ENCODE data around the gene PLET1.

The PLET1 gene, protein sequence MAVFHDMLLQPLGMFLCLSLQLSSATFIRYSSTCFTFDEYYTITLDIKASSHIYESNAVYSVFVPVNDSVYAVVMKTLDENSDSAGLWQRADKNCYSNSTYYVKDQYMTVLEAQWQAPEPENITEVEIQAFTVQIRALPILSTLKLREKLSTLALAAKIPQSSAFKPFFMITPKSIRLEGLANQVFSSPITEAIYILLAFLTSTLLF
- long read RNA-seq, result 0 reads

DNA sequence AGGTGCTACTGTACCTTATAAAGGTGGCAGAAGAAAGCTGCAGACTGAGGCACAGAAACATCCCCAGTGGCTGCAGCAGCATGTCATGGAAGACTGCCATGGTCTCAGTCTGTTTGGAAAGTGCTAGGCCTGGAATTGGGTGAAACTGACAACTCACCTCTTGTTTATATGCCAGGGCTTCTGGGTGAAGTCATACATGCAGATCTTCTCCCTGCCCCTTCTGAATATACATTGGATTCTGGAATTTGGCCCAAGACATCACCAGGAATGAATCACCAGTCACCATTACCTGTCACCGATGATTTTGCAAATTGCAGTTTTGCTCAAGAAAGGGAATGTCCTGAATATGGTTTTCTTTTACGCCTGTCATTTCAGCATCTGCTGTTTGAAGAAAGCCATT is at the start of gene PLET1:
PLET1 (minus strand) TSS at position 371 of the 400 bp plus-strand sequence; CDS start at position 100, 271 bp downstream.
- no peak for DNase-seq (ENCODE audit: low read depth in 1 of 2, low spot score in 1 of 2)
- no peaks in the 10 kb centered on the region for H3K27me3 ChIP-seq (ENCODE audit: insufficient read depth, poor library complexity, severe bottlenecking)
- TF ChIP-seq SPI1 (IDR thresholded peaks at IDR 0.05; ENCODE audit: borderline replicate concordance, low read depth), result no peak
- TF ChIP-seq GABPA (IDR thresholded peaks at IDR 0.05; ENCODE audit: low read depth), result no peak
- no peak for TF ChIP-seq POLR2AphosphoS5 (IDR thresholded peaks at IDR 0.05; ENCODE audit: low read depth)
- TF ChIP-seq, protein P1, sequence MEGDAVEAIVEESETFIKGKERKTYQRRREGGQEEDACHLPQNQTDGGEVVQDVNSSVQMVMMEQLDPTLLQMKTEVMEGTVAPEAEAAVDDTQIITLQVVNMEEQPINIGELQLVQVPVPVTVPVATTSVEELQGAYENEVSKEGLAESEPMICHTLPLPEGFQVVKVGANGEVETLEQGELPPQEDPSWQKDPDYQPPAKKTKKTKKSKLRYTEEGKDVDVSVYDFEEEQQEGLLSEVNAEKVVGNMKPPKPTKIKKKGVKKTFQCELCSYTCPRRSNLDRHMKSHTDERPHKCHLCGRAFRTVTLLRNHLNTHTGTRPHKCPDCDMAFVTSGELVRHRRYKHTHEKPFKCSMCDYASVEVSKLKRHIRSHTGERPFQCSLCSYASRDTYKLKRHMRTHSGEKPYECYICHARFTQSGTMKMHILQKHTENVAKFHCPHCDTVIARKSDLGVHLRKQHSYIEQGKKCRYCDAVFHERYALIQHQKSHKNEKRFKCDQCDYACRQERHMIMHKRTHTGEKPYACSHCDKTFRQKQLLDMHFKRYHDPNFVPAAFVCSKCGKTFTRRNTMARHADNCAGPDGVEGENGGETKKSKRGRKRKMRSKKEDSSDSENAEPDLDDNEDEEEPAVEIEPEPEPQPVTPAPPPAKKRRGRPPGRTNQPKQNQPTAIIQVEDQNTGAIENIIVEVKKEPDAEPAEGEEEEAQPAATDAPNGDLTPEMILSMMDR (IDR thresholded peaks at IDR 0.05; ENCODE audit: insufficient read depth, low read length), result no peak
- TF ChIP-seq, protein P2, sequence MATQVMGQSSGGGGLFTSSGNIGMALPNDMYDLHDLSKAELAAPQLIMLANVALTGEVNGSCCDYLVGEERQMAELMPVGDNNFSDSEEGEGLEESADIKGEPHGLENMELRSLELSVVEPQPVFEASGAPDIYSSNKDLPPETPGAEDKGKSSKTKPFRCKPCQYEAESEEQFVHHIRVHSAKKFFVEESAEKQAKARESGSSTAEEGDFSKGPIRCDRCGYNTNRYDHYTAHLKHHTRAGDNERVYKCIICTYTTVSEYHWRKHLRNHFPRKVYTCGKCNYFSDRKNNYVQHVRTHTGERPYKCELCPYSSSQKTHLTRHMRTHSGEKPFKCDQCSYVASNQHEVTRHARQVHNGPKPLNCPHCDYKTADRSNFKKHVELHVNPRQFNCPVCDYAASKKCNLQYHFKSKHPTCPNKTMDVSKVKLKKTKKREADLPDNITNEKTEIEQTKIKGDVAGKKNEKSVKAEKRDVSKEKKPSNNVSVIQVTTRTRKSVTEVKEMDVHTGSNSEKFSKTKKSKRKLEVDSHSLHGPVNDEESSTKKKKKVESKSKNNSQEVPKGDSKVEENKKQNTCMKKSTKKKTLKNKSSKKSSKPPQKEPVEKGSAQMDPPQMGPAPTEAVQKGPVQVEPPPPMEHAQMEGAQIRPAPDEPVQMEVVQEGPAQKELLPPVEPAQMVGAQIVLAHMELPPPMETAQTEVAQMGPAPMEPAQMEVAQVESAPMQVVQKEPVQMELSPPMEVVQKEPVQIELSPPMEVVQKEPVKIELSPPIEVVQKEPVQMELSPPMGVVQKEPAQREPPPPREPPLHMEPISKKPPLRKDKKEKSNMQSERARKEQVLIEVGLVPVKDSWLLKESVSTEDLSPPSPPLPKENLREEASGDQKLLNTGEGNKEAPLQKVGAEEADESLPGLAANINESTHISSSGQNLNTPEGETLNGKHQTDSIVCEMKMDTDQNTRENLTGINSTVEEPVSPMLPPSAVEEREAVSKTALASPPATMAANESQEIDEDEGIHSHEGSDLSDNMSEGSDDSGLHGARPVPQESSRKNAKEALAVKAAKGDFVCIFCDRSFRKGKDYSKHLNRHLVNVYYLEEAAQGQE (IDR thresholded peaks at IDR 0.05; ENCODE audit: insufficient replicate concordance, low read depth), result no peak
- no peak within 1 kb of the TSS for H3K27ac ChIP-seq (replicated peaks)
- no peak within 1 kb of the TSS for H3K4me3 ChIP-seq (replicated peaks; ENCODE audit: insufficient read depth, low read length)

DNA sequence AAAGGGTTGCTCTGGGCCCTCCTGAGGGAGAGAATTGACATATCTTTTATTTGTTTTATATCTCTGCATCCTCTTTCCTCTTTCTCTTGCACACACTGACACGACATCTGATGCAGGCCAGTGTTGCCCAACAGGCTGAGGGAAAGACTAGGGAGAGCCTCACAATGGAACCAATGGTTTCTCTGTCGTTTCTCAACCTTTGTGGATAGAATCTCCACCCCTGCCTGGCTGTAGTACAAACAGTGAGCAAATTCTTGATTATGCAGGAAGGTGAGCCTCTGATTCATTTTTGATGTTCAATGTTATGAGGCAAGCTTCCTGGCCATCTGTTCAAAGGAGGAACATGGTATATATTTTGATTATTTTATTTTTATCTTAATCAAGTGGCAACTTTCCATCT is 49.8 kb upstream of the PLET1 start:
- H3K27me3 ChIP-seq (ENCODE audit: insufficient read depth, poor library complexity, severe bottlenecking), result no peaks in the 10 kb centered on the region
- peak; percentile 88 to 95 for DNase-seq (ENCODE audit: low read depth in 1 of 2, low spot score in 1 of 2)
- H3K4me3 ChIP-seq (replicated peaks; ENCODE audit: insufficient read depth, low read length), result no peak overlapping the region
- peak; percentile 44; the same call in 1 of the 2 replicates for TF ChIP-seq POLR2AphosphoS5 (IDR thresholded peaks at IDR 0.05; ENCODE audit: low read depth)
- TF ChIP-seq, protein P2 (IDR thresholded peaks at IDR 0.05; ENCODE audit: insufficient replicate concordance, low read depth), result no peak
- TF ChIP-seq, protein P1 (IDR thresholded peaks at IDR 0.05; ENCODE audit: insufficient read depth, low read length), result no peak
- H3K27ac ChIP-seq (replicated peaks), result peak overlapping the region; percentile 11; the same call in 1 of the 2 replicates

DNA sequence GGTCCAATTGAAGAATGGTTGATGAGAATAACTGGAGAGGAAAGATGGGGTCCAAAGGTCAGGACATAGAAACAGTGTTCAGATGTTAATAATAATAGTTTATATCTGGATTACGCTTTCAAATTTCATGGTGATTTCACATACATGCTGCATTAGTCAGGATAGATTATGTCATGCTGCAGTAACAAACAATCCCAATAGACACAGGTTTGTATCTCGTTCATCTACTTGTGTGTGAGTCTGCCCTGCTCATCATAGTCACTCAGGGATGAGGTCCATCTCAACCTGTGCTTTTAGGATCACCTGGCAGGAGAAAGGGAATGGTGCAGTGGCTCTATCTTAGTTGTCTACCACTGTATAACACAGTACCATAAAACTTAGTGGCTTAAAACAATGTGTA is 48.0 kb upstream of the PLET1 start:
- H3K27ac ChIP-seq (replicated peaks), result no peak overlapping the region
- H3K4me3 ChIP-seq (replicated peaks; ENCODE audit: insufficient read depth, low read length), result no peak overlapping the region
- no peaks in the 10 kb centered on the region for H3K27me3 ChIP-seq (ENCODE audit: insufficient read depth, poor library complexity, severe bottlenecking)
- TF ChIP-seq, protein P1 (IDR thresholded peaks at IDR 0.05; ENCODE audit: insufficient read depth, low read length), result no peak
- TF ChIP-seq, protein P2 (IDR thresholded peaks at IDR 0.05; ENCODE audit: insufficient replicate concordance, low read depth), result no peak
- DNase-seq (ENCODE audit: low read depth in 1 of 2, low spot score in 1 of 2), result no peak

Data from HL-60 (cell line).